NCI-H82 (cell line): ENCODE data around the gene LRRIQ3.
A peak's percentile ranks its signal among the peaks of the same experiment; 100 is the strongest.
"Not testable (repeated sequence)": the region's sequence is repeated elsewhere in the genome, so short reads cannot be mapped to it uniquely, and the experiment has no call there.

Source experiments
- DNase-seq: peaks from one replicate; lab custom pipeline; 2025; lab: John Stamatoyannopoulos, UW

LRRIQ3 gene, protein sequence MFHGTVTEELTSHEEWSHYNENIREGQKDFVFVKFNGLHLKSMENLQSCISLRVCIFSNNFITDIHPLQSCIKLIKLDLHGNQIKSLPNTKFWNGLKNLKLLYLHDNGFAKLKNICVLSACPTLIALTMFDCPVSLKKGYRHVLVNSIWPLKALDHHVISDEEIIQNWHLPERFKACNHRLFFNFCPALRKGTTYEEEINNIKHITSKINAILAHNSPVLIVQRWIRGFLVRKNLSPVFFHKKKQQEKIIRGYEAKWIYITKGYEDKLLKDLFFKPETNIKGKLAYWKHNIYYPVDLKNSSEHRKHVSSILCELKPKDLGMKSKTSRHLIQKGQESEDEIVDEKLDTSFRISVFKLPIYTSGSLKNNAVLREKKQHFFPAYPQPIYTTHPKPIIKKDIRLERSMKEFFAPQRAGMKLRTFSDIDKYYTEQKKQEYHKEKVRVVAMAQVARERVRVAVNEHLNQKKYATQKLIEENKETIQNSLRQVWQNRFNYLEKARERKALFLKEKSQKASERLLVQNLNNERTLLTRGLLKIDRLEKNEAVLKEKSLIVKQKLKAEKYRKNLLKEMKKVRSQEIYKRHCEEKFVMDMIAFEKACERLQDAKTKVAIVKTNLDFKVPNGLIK

DNA sequence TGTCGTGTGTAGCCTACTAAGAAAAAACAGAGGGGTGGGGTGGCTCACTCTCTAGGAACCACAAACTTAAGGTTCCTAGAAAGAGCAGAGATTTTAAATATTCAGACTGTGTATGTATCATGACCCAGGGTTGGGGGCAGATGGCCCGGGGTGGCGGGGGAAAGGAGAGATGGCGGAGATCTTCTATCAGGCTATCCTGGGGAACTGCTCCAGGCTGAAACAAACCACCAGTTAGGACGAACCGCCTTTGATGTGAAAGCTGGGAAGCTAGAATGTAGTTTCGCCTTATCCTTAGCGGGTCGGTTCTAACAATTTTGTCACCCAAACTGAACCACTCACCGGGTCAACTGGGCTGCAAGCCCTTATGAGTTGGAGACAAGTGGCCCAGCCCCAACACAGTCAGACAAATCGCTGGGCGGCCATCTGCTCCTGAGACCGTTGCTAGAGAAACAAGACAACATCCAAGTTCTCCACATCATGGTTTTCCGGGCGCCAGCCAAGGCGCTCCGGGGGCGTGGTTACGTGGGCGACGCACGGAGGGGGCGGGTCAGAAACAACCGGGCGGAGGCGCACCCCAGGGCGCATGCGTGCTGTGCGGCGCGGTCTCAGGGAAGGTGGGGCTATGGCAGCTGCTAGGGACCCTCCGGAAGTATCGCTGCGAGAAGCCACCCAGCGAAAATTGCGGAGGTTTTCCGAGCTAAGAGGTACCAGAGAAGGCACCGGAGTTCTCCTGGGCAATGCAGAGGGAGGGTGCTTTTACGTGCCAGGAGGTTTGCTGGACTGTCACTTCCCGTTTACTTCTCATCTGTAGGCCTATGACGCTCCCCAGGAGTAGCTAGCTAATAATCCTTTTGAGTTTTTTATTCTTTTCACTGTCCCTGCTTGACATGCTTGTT lies at the start of gene LRRIQ3, which contains the start of gene FPGT:
Gene LRRIQ3, minus strand, starts transcription at position 520 of the 896 bp plus-strand sequence. CDS start 14,492 bp downstream, outside the sequence.
Gene FPGT, plus strand, starts transcription at position 586 of the 896 bp plus-strand sequence. Its CDS starts 37 bp downstream, at position 623.
- peak; percentile 97 for DNase-seq

DNA sequence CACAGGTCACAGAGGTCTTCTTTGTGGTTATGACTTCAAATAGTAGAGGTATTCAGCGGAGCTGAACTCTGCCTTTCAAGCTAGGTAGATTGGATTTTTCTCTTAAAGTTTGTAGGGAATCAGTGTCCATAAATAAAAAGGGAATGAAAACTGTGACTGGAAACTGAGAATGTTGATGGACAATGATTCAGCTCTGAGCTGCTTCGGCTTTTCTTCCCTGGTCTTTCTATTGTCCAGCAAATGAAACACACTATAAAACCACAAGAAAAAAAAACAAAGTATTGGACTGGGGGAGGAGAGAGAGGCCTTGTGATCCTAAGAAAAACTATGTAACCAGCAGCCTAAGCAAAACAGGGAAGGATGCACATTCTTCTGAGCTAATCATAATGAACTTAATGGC lies 48.3 kb upstream of the LRRIQ3 start:
- DNase-seq = no peak

DNA sequence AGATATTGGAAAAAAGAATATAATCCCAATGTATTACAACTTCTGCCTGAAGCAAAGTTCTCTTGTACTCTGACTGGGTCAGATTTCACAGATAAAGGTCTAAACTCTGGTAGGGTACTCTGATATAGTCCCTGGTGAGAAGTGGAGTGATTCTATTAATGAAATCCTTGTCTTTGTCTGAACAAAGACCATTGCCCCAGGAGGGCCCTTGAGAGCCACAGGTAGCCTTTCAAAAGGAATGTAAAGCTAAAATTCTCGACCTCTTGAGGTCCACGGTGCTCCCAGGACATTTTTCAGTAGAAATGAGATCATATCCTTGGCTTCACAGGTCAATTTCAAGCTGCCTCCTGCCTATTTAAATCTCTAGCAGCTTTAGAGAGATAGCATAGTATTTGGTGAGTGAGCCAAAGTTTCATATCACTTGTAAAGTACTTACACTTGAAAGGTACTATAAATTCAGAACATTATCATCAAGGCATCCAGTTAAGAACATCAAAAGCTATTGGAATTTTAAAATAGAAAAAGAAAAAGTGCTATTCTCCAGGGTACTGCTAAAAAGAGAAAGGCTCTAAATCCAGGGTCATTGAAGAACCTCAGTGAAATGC lies 47.3 kb upstream of the LRRIQ3 start:
- no peak for DNase-seq

DNA sequence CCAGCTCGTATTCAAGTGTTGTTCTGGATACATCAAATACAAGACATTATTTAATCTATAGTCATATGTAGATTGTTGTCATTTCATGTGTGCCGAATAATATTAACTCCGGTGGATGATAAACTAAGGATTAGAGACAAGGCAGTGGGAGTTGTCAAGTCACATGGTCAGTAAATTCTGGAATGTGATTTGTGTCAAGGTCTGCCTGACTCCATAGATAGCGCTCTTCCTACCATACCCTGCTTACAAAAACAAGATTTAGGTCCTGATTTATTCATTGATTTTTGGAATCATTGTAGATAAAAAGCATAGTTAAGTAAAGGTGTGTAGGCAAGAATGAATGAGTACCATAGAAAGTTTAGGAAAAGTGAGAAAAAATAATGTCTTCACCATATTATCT lies 39.8 kb upstream of the LRRIQ3 start:
- DNase-seq = no peak

DNA sequence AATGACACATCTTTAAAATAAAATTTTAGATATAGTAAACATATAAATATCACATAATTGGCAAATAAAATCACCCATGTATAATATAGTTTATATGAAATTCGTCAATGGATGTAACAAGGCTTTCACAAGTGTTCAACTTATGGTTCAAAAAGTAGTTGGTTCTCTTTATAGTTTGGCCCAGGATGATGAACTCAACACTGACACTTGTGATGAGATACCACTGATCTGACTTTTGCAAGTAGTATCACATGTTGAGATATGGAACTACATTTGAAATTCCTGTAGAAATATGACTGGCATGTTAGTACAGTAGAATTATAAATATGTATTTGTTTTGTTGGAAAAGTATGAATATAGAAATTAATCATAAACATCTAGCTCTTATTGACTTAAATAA lies 39.1 kb upstream of the LRRIQ3 start:
- DNase-seq = no peak

DNA sequence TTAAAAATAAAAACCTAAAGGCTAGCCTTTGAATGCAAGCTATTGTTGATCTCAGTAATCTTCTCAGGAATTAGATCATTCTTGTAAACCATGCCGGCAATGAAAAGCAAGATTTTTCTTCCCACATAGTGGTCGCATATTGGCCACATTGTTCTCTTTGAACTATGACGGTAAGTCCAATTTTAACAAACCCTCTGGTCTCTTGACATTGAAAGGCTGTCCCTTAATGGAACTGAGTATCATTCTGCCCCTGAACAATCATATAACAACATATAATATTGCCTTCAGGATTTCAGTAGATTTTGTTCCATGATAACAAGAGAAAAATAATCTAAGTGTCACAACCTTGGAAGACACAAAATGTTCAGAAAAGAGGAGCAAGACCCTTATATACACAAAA lies 38.5 kb upstream of the LRRIQ3 start:
- no peak for DNase-seq

DNA sequence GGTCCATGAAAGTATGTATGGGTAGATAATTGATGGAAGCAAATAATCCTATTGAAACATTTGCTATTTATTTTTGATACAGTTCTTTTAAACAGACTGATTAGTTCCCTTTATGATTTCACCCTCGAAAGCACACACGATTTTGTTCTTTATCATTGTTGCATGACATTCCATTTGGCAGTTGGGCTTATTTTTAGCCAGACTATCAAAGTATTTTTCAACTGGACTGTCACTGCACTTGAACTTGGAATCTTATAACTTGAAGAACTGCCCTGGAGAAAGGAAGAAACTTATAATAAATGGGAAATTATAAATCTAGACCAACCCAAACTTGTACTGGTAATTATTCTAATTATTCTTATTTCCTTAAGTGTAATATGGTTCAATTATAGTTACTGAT lies 37.2 kb upstream of the LRRIQ3 start, which contains the start of gene TNNI3K:
Gene TNNI3K, plus strand, starts transcription at position 235 of the 400 bp plus-strand sequence. Its CDS starts 65 bp downstream, at position 300.
- no peak for DNase-seq

DNA sequence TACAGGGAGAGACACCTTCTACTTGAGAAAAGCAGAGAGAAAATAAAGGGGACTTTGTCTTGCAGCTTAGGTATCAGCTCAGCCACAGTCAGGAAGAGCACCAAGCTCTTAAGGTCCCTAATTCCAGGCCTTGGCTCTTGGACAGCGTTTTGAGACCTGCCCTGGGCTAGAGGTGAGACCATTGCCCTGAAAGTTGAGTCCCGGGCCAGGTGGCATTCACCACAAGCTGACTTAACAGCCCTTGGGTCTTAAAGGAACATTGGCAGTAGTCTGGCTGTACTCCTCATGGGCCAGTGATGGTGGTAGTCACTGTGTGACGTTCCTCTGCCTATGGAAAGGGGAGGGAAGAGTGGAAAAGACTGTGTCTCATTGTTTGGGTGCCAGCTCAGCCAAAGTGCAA lies 25.5 kb upstream of the LRRIQ3 start:
- no peak for DNase-seq

DNA sequence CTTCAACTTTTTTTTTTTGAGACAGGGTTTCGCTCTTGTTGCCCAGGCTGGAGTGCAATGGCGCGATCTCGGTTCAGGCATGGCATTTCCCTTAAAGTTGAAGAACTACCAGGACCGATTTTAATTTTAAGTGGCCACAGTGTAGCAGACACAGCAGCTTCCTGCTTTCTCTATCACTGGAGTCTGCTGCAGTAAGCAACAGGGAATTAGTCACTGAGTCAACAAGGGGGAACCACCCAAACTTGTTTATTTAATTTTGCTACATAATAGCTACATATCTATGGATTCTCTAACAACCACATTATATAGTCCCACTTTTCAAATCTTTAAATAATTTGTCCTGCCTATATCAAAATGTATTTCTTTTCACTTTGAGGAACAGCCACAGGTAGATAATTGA lies 24.7 kb upstream of the LRRIQ3 start:
- no peak for DNase-seq

DNA sequence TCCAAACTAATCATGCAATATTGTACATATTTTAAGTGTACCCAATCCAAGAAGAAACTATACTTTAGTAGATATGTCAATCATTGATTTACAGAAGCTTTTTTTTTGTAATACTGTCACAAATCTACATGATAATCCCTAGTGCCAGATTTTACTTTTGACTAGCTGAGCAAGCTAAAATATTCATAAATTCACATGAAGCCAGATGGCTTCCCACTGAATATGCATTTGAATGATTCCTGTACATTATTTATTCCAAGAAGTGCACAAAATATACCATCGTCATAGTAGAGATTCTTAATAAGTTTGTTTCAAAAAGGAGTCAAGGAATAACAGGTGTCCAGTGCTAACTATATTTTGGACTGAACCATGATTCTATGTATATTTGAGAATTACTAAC lies 17.3 kb upstream of the LRRIQ3 start:
- DNase-seq = no peak

DNA sequence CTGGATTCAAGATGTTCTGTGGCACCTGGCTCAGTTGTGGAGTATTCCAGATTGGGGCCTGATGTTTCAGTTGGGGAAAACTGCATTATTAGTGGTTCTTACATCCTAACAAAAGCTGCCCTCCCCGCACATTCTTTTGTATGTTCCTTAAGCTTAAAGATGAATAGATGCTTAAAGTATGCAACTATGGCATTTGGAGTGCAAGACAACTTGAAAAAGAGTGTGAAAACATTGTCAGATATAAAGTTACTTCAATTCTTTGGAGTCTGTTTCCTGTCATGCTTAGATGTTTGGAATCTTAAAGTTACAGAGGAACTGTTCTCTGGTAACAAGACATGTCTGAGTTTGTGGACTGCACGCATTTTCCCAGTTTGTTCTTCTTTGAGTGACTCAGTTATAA lies 7.3 kb upstream of the LRRIQ3 start:
- DNase-seq = no peak

DNA sequence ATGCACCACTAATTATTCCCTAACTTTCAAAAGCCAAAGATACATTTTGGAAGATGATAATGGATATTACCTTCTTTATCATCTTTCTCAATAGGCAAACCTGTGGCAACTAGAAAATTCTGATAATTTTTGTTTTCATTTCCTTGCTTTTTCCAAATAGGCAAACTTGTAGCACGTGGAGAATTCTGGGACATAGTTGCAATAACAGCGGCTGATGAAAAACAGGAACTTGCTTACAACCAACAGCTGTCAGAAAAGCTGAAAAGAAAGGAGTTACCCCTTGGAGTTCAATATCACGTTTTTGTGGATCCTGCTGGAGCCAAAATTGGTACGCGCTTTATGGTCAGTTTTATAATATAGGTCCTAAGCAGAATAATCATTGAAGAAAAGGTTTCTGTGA lies 1.5 kb upstream of the LRRIQ3 start:
- no peak for DNase-seq

DNA sequence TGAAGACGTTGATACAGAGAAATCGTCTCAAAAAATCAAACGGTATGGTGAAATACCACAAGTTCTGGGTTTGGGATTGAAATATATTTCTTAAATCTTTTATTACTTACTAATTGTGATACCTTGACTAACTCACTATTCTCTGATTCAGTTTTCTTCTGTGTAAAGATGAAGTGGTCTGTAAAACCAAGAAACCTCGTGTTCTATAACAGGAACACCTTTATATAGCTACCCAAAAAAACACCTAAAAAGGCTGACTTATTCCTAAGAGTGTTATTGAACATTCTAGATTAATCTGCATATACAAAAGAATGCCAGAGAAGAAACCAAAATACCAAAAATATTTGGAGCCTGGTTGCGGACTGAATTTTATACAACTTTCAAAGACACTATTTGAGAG lies 721 bp downstream of the LRRIQ3 start:
- no peak for DNase-seq

DNA sequence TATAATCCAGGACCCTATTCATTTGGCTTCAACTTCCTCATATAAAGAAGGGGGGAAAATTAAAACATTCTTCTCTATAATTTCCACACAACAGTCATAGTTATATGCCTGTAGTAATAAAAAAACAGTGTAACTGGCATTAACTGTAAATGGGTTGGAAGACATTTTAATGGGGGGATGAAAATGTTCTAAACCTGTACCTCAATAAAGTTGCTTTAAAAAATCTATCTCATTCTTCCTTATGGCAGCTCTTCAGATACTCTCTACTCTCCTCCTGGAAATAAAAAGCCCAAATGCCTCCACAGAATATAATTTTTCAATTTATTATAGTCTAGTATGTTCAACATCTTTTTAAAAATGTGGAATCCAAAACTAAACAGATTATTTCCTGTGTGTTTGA lies 2.6 kb downstream of the LRRIQ3 start:
- DNase-seq = no peak

DNA sequence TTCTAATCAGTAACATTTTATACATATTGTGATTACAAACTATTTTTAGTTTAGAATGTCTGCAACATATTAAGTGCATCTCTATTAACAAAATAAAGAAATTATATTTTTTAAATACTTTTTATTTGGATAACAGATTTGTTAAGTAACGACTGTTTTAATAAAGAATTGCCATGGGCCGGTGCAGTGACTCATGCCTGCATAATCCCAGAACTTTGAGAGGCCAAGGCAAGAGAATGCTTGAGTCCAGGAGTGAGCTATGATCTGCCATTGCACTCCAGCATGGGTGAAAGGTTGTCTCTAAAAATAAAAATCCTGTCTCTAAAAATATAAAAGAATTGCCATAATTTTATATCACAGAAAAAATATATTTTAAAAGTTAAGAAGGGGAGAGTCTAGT lies 4.1 kb downstream of the LRRIQ3 start:
- DNase-seq = peak; percentile 12

DNA sequence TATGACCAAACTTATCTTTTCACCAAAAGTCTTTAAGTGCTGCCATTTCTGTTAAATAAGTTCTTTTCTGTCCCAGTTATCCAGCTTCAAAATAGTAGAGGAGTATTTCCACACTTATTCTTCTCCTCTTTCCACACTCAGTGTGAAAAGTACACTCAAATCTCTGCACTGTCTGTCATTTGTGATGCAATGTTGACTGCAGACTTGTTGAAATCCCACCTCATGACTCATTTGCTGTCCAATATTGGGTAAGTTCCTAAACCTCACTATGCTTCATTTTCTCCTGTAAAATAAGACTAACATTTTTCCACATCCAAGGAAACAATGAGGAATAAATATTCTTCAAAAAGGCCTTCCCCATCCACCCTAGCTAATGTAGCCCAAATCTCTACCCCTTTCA lies 17.5 kb downstream of the LRRIQ3 start:
- DNase-seq = no peak

DNA sequence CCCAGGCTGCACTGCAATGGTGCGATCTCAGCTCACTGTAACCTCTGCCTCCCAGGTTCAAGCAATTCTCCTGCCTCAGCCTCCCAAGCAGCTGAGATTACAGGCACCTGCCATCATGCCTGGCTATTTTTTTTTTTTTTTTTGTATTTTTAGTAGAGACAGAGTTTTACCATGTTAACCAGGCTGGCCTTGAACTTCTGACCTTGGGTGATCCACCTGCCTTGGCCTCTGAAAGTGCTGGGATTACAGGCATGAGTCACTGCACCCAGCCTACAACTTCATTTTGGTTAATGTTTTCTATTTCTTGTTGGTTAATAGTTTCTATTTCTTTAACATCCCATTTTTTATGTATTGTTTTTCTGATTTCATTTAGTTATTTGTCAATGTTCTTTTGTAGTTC lies 23.6 kb downstream of the LRRIQ3 start:
- not testable (repeated sequence) for DNase-seq

DNA sequence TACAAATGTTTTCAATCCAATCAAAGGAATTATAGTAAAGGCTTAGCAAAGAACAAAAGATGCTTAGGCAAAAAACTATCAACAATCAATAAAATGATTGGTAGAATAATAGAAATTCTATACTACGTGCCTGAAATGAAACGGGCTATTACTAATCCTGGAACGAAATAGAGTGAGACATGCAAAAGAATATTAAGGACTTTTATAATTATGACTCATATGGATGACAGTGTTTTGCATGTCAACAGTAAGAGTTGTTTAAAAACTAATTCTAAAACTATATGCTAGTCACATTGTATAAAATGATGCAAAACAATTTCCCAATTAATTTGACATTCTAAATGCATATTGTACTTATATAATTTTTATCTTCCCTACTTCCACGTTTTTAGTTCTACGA lies 35.6 kb downstream of the LRRIQ3 start:
- DNase-seq = no peak

DNA sequence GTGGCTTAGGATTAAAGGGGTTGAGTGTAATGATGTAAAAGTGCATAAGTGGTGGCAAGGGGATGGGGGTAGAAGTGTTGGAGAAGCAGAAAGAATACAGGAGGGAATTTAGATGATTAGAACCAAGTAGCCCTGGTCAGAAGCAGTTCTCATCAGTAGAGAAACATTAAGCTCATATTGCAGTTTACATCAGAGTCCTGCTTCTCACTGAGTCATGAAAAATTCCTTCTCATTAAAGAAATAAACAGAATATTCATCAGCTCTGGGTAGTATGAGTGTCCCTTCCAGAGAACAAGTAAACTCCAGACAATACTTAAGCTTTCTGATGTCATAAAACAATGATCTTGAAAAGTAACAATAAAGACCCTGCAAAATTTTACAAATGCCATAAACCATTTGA lies 36.5 kb downstream of the LRRIQ3 start:
- DNase-seq = no peak

DNA sequence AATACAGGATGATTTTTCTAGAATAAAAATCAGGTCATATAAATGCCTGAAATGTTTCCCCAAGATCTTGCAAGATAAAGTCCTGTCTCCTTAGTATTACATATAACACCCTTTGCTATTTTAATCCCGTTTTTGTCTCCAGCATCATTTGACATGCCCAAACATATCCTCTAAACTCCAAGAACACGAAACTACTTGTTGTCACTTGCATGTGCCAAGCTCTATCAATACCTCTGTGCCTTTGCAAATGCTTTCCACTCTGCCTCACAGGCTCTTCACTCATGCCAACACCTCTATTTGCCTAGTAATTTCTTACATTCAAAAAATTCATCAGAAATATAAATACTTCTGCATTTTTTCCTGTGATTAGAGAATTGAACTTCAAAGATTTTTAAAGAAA lies 37.9 kb downstream of the LRRIQ3 start:
- no peak for DNase-seq

DNA sequence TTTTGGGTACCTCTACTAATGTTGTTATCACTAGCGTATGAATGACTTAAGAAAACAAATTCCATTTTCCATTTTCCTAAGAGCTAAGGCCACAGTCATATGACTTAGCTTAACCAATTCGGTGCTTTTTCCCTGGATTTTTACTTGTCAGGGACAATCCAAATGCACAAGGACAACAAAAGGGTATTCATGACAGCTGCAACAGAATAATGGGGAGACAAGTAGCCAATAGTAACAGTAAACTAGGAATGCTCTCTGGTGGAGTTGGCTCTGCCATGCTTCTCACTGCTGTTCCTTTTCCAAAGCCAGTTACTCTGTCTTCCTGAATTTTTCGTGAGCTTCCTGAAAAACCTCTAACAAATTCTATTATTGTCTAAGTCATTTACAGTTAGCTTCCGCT lies 52.9 kb downstream of the LRRIQ3 start:
- no peak for DNase-seq

DNA sequence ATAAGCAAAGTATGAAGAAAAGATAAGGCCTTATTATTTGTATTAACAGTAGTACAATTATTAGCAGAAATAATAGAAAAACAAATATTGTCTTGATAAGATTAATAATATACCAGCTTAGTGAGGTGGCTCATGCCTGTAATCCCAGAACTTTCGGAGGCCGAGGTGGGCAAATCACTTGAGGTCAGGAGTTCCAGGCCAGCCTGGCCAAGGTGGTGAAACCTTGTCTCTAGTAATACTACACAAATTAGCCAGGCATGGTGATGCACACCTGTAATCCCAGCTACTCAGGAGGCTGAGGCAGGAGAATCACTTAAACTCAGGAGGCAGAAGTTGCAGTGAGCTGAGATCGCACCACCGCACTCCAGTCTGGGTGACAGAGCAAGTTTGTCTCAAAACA lies 80.6 kb downstream of the LRRIQ3 start:
- DNase-seq = not testable (repeated sequence)
